ENCODE data around the gene FREM1.

- TF ChIP-seq EZH2 (IDR thresholded peaks at IDR 0.05; ENCODE audit: borderline replicate concordance, insufficient read depth, low read length, poor library complexity, severe bottlenecking): no peak
- TF ChIP-seq, protein P1, sequence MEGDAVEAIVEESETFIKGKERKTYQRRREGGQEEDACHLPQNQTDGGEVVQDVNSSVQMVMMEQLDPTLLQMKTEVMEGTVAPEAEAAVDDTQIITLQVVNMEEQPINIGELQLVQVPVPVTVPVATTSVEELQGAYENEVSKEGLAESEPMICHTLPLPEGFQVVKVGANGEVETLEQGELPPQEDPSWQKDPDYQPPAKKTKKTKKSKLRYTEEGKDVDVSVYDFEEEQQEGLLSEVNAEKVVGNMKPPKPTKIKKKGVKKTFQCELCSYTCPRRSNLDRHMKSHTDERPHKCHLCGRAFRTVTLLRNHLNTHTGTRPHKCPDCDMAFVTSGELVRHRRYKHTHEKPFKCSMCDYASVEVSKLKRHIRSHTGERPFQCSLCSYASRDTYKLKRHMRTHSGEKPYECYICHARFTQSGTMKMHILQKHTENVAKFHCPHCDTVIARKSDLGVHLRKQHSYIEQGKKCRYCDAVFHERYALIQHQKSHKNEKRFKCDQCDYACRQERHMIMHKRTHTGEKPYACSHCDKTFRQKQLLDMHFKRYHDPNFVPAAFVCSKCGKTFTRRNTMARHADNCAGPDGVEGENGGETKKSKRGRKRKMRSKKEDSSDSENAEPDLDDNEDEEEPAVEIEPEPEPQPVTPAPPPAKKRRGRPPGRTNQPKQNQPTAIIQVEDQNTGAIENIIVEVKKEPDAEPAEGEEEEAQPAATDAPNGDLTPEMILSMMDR (IDR thresholded peaks at IDR 0.05; ENCODE audit: poor library complexity, severe bottlenecking): no peak
Measured at GRCh38 chr9:14766299-14766698, 143.9 kb downstream of the FREM1 start.

All from neural cell (in vitro differentiated cells).